HG03342 (cell line): Measurements from ENCODE around the gene COL5A1.

ENCODE experiments used
- ATAC-seq: cut with Tn5 transposase; IDR thresholded peaks from one replicate; pipeline ENCODE4 v1.9.1; 2021; ENCODE audit warnings: mild to moderate bottlenecking, moderate library complexity; ENCODE audit not compliant: unreplicated experiment

COL5A1 gene

GRCh38 chr9:134868751-134869553 lies 227.3 kb downstream of the COL5A1 start:
- ATAC-seq: no peak

GRCh38 chr9:134869554-134870300 lies 228.1 kb downstream of the COL5A1 start:
- ATAC-seq: no peak

- ATAC-seq: no peak
Observed at GRCh38 chr9:134870301-134870694, 228.7 kb downstream of the COL5A1 start.

GRCh38 chr9:134870746-134871662 lies 229.4 kb downstream of the COL5A1 start:
- no peak for ATAC-seq

- no peak for ATAC-seq
Observed at GRCh38 chr9:134871697-134872340, 230.2 kb downstream of the COL5A1 start.

- no peak for ATAC-seq
Observed at GRCh38 chr9:134872482-134873231, 231.1 kb downstream of the COL5A1 start.

- no peak for ATAC-seq
Observed at GRCh38 chr9:134875371-134875770, 233.8 kb downstream of the COL5A1 start.

- ATAC-seq: no peak
Observed at GRCh38 chr9:134877541-134877940, 235.9 kb downstream of the COL5A1 start.

- no peak for ATAC-seq
Observed at GRCh38 chr9:134879664-134880483, 238.3 kb downstream of the COL5A1 start.

- no peak for ATAC-seq
Observed at GRCh38 chr9:134880484-134881312, 239.1 kb downstream of the COL5A1 start, which contains the start of gene FCN2. FCN2 (plus strand) TSS chr9:134880810; CDS start chr9:134880822, 12 bp downstream.

- no peak for ATAC-seq
Observed at GRCh38 chr9:134881313-134881670, 239.7 kb downstream of the COL5A1 start.

- ATAC-seq: no peak
Observed at GRCh38 chr9:134882204-134882785, 240.7 kb downstream of the COL5A1 start.

- no peak for ATAC-seq
Observed at GRCh38 chr9:134883040-134883782, 241.6 kb downstream of the COL5A1 start.

- ATAC-seq: no peak
Observed at GRCh38 chr9:134884492-134884891, 242.9 kb downstream of the COL5A1 start.

GRCh38 chr9:134885001-134885678 lies 243.5 kb downstream of the COL5A1 start:
- ATAC-seq: no peak

GRCh38 chr9:134885679-134886412 lies 244.2 kb downstream of the COL5A1 start:
- no peak for ATAC-seq
